Adrenal gland (tissue), 12 donors: ENCODE measurements around the gene GRXCR1. TPM values are rescaled to one million over a fixed set of nuclear protein-coding genes. Genes with fewer than 3 reads are reported as not detected.

Experiments
- DNase-seq, 7 donors: peaks; one replicate each; pipeline ENCODE4 v3.0.0-alpha.2; 2019 to 2020
- H3K27ac ChIP-seq, 5 donors: fragments of 200-600 bp; sonication (generic) in 4 of 5; 1 replicate in 3 of 5; 2 replicates in 2 of 5; pipeline versions ENCODE4 v1.5.1 to v1.8.0; 2016 to 2020; ENCODE audit warnings: mild to moderate bottlenecking in 1 of 5
- H3K27me3 ChIP-seq: fragments of 200-600 bp; 2 replicates; pipeline ENCODE4 v1.8.0; 2021
- H3K36me3 ChIP-seq, 2 donors: fragments of 200-600 bp; replicated peaks in 1 of 2; 1 replicate in 1 of 2; 2 replicates in 1 of 2; pipeline versions ENCODE4 v1.5.1 to v1.8.0; 2018 to 2022
- H3K4me1 ChIP-seq, 2 donors: fragments of 200-600 bp; replicated peaks in 1 of 2; 1 replicate in 1 of 2; 2 replicates in 1 of 2; pipeline versions ENCODE4 v1.5.1 to v1.8.0; 2018 to 2021
- H3K4me3 ChIP-seq, 4 donors: fragments of 200-600 bp; sonication (generic) in 3 of 4; one replicate each; pipeline ENCODE4 v1.5.1; 2016 to 2018
- H3K9me3 ChIP-seq, 3 donors: fragments of 200-600 bp; sonication (generic) in 1 of 3; replicated peaks in 1 of 3; 1 replicate in 2 of 3; 2 replicates in 1 of 3; pipeline versions ENCODE4 v1.5.1 to v1.8.0; 2016 to 2021
- CTCF ChIP-seq, 6 experiments: fragments of 450-650 bp in 4 of 6; fragments of 200-600 bp in 2 of 6; sonication (generic) in 1 of 6; IDR thresholded peaks; 1 replicate in 5 of 6; 2 replicates in 1 of 6; pipeline versions ENCODE4 v1.5.1 to v1.8.0; 2016 to 2021; ENCODE audit warnings: antibody characterized with exemption in 6 of 6, mild to moderate bottlenecking in 2 of 6, moderate library complexity in 1 of 6
- POLR2A ChIP-seq, 2 donors: fragments of 450-650 bp; IDR thresholded peaks; one replicate each; pipeline ENCODE4 v1.6.1; 2017; ENCODE audit warnings: antibody characterized with exemption in 2 of 2, mild to moderate bottlenecking in 2 of 2, moderate library complexity in 1 of 2
- WGBS, 4 donors: extraction: QIAGEN DNeasy Blood & Tissue Kit in 2 of 4; methylation state at CpG; one replicate each; pipeline versions ENCODE4 v1.1.5 to v1.1.7; 2013 to 2017; 5-methylcytosine and 5-hydroxymethylcytosine counted together
- intact Hi-C, 2 donors: fragments of 100-400 bp; cut with DNase I; formaldehyde crosslinking; loops; one replicate each; pipeline versions ENCODE4 v1.14.1 to v1.15.0; 2022 to 2023
- polyA plus RNA-seq, 3 donors: library from polyadenylated mRNA; stranded (reverse); fragments of 200-250 nt in 2 of 3; fragments of 350-450 nt in 1 of 3; fragmentation: Illumina TruSeq in 1 of 3; extraction: RNeasy Lipid Tissue Mini Kit (QIAGEN cat#74804) in 1 of 3; gene quantifications; one replicate each; pipeline ENCODE4 v1.2.3, GENCODE V29; 2013 to 2014
- total RNA-seq, 9 donors: library from RNA; depleted of rRNA in 4 of 9; stranded (reverse); fragments of >200 nt in 4 of 9; fragments of 120-200 nt in 1 of 9; fragmentation: NEBNext Ultra II Directional in 1 of 9; extraction: Animal tissue kit (Norgen Biotek cat#: 25700) in 1 of 9; gene quantifications; one replicate each; pipeline versions ENCODE4 v1.1.0 to v1.2.4, GENCODE V29; 2013 to 2023
- donor health status: healthy with polysubstance abuse.
- donor health status: Bipolar disorder and iron deficiency.
- donor health status: DM: yes; HTN: yes; CAD: no.
- donor health status: DM: no; HTN: no; CAD: no.
- donor health status: DM: no; HTN: no; CAD: no.
- donor health status: DM: yes; HTN: yes; CAD: no.

GRXCR1 gene
- total and polyA plus RNA-seq, 12 donors = not detected

- TF ChIP-seq CTCF (IDR thresholded peaks at IDR 0.05) (no peak), POLR2A (IDR thresholded peaks at IDR 0.05) (no peak)
- H3K4me1 ChIP-seq = no peaks in the 10 kb centered on the region
- intact Hi-C loops = no loop called here
- no peak overlapping the region for H3K4me3 ChIP-seq
- no peaks in the 10 kb centered on the region for H3K27me3 ChIP-seq
- WGBS, 4 donors = 77 to 87% (median 81%) methylated on average over 5 of the region's 5 CpGs
- no peak overlapping the region for H3K27ac ChIP-seq
- DNase-seq = no peak
- no peaks in the 10 kb centered on the region for H3K9me3 ChIP-seq
- H3K36me3 ChIP-seq = no peaks in the 10 kb centered on the region
Observed at GRCh38 chr4:42904986-42905385, 12.5 kb downstream of the GRXCR1 start.

- Histone ChIP-seq H3K27me3 (no peaks in the 10 kb centered on the region), H3K36me3 (no peaks in the 10 kb centered on the region), H3K27ac (no peak overlapping the region), H3K4me1 (no peaks in the 10 kb centered on the region), H3K4me3 (no peak overlapping the region), H3K9me3 (no peaks in the 10 kb centered on the region)
- TF ChIP-seq CTCF (IDR thresholded peaks at IDR 0.05) (no peak), POLR2A (IDR thresholded peaks at IDR 0.05) (no peak)
- intact Hi-C loops = no loop called here
- DNase-seq = no peak
- WGBS, 4 donors = 77 to 91% (median 88%) methylated on average over 3 of the region's 3 CpGs
Observed at GRCh38 chr4:42905591-42905990, 13.1 kb downstream of the GRXCR1 start.

- 86 to 100% (median 94%) methylated on average over 1 of the region's 1 CpG for WGBS, 4 donors
Observed at GRCh38 chr4:42906341-42906740, 13.8 kb downstream of the GRXCR1 start.

GRCh38 chr4:42906891-42907759, 14.6 kb downstream of the GRXCR1 start:
- no peak overlapping the region for H3K27ac ChIP-seq
- 60 to 71% (median 67%) methylated on average over 6 of the region's 6 CpGs for WGBS, 4 donors
- no peaks in the 10 kb centered on the region for H3K9me3 ChIP-seq
- H3K4me3 ChIP-seq = no peak overlapping the region
- TF ChIP-seq CTCF (IDR thresholded peaks at IDR 0.05) = no peak
- TF ChIP-seq POLR2A (IDR thresholded peaks at IDR 0.05) = no peak
- no peak for DNase-seq
- intact Hi-C loops = no loop called here
- no peaks in the 10 kb centered on the region for H3K36me3 ChIP-seq
- H3K27me3 ChIP-seq = no peaks in the 10 kb centered on the region
- no peaks in the 10 kb centered on the region for H3K4me1 ChIP-seq

More at GRCh38 chr4:42906341-42906740, 13.8 kb downstream of the GRXCR1 start:
- Histone ChIP-seq H3K4me1 (no peaks in the 10 kb centered on the region), H3K4me3 (no peak overlapping the region), H3K27ac (no peak overlapping the region), H3K36me3 (no peaks in the 10 kb centered on the region), H3K27me3 (no peaks in the 10 kb centered on the region), H3K9me3 (no peaks in the 10 kb centered on the region)
- intact Hi-C loops = no loop called here
- no peak for TF ChIP-seq CTCF (IDR thresholded peaks at IDR 0.05)
- TF ChIP-seq POLR2A (IDR thresholded peaks at IDR 0.05) = no peak
- DNase-seq = no peak
